ENCODE results near the gene PARD6G.

GRCh38 chr18:80173060-80173459, 74.3 kb downstream of the PARD6G start:
- TF ChIP-seq POLR2AphosphoS5 (IDR thresholded peaks at IDR 0.05): no peak
- TF ChIP-seq CTCF (IDR thresholded peaks at IDR 0.05): no peak
- no peak for TF ChIP-seq POLR2A (IDR thresholded peaks at IDR 0.05)

Data from sigmoid colon (tissue), 4 donors.